Epithelial cell of alveolus of lung (primary cell): Measurements from ENCODE around the gene DOCK3. TPM values are rescaled to one million over a fixed set of nuclear protein-coding genes. Genes with fewer than 3 reads are reported as not detected.

Experiments
- total RNA-seq: library from RNA; depleted of rRNA; stranded (reverse); fragments of >200 nt; gene quantifications from 2 replicates; pipeline ENCODE4 v1.2.1, GENCODE V29; 2015

DOCK3 gene
- under 0.01 TPM in 1 of 2 replicates, not detected in the other for total RNA-seq

GRCh38 chr3:50674349-50675178, at the start of gene DOCK3:
TSS of gene DOCK3 (plus strand) at chr3:50674927. CDS start at chr3:50675264, 337 bp downstream.

GRCh38 chr3:51384726-51385473, 710.2 kb downstream of the DOCK3 start, which contains the start of gene MANF:
TSS of gene MANF (plus strand) at chr3:51385291. CDS start at chr3:51385343, 52 bp downstream.

GRCh38 chr3:51391075-51391565, 716.4 kb downstream of the DOCK3 start, which contains the start of gene RBM15B:
TSS of gene RBM15B (plus strand) at chr3:51391285. CDS start at chr3:51391400, 115 bp downstream.

Other genes with a start within 250 kb of the DOCK3 start
- gene CACNA2D2, start 171.3 kb upstream of the DOCK3 start, total RNA-seq: 0.08 TPM in 1 of 2 replicates, not detected in the other
- gene C3orf18, start 107.2 kb upstream of the DOCK3 start, total RNA-seq: 7.4 and 11.9 TPM in 2 replicates
- 13.4 and 15.6 TPM in 2 replicates for gene HEMK1, start 105.4 kb upstream of the DOCK3 start, total RNA-seq
- gene CISH, start 63.2 kb upstream of the DOCK3 start, total RNA-seq: 2.7 and 3.3 TPM in 2 replicates
- 15.0 and 32.2 TPM in 2 replicates for gene MAPKAPK3, start 57.8 kb upstream of the DOCK3 start, total RNA-seq